Osteoblast (primary cell): ENCODE data around the gene CT45A1. TPM values are rescaled to one million over a fixed set of nuclear protein-coding genes. Genes with fewer than 3 reads are reported as not detected.
"Not testable (repeated sequence)": the region's sequence is repeated elsewhere in the genome, so short reads cannot be mapped to it uniquely, and the experiment has no call there.

Experiments
- DNase-seq: peaks from one replicate; pipeline ENCODE4 v3.0.0; 2011; ENCODE audit warnings: low spot score, mixed read lengths; ENCODE audit not compliant: insufficient read length; ENCODE audit errors: missing footprints
- H2AFZ ChIP-seq: 2 replicates; pipeline ENCODE4 v1.6.0; 2011; ENCODE audit warnings: mild to moderate bottlenecking, low read length
- H3K27ac ChIP-seq: 2 replicates; pipeline ENCODE4 v1.5.1; 2011; ENCODE audit warnings: mild to moderate bottlenecking, low read depth, low read length, moderate library complexity
- H3K27me3 ChIP-seq: 2 replicates; pipeline ENCODE4 v1.6.0; 2012; ENCODE audit warnings: mild to moderate bottlenecking, control low read depth, inconsistent platforms, low read length, moderate library complexity; ENCODE audit not compliant: insufficient read depth
- H3K36me3 ChIP-seq: 2 replicates; pipeline ENCODE4 v1.5.1; 2011; ENCODE audit warnings: mild to moderate bottlenecking, low read length, control low read depth, moderate library complexity; ENCODE audit not compliant: insufficient read depth
- H3K4me1 ChIP-seq: 2 replicates; pipeline ENCODE4 v1.5.1; 2011; ENCODE audit warnings: mild to moderate bottlenecking, low read length, control low read depth, moderate library complexity; ENCODE audit not compliant: insufficient read depth
- H3K4me2 ChIP-seq: 2 replicates; pipeline ENCODE4 v1.6.0; 2011; ENCODE audit warnings: mild to moderate bottlenecking, low read length; ENCODE audit not compliant: insufficient read depth
- H3K4me3 ChIP-seq: fragments of 200-600 bp; sonication (generic); 3 replicates; pipeline ENCODE4 v1.5.1; 2012; ENCODE audit warnings: mild to moderate bottlenecking, low read length, inconsistent platforms; ENCODE audit not compliant: insufficient read depth
- H3K79me2 ChIP-seq: 2 replicates; pipeline ENCODE4 v1.6.0; 2012; ENCODE audit warnings: mild to moderate bottlenecking, low read length, control low read depth, inconsistent platforms; ENCODE audit not compliant: insufficient read depth
- H3K9me3 ChIP-seq: 2 replicates; pipeline ENCODE4 v1.5.1; 2011; ENCODE audit warnings: low read depth, low read length, control low read depth
- H4K20me1 ChIP-seq: 2 replicates; pipeline ENCODE4 v1.6.0; 2012; ENCODE audit warnings: mild to moderate bottlenecking, low read length, control low read depth; ENCODE audit not compliant: insufficient read depth
- CTCF ChIP-seq: IDR thresholded peaks from 2 replicates; pipeline ENCODE4 v1.5.1; 2011; ENCODE audit warnings: mild to moderate bottlenecking, low read depth, low read length, moderate library complexity; ENCODE audit errors: extremely low read depth
- total RNA-seq: library from RNA; depleted of rRNA; stranded (reverse); fragments of >200 nt; gene quantifications from 2 replicates; pipeline ENCODE4 v1.2.3, GENCODE V29; 2012

The CT45A1 gene
- total RNA-seq, 1 donor = not detected

GRCh38 chrX:135698924-135699323, 14.5 kb upstream of the CT45A1 start:
- TF ChIP-seq CTCF = no peak
- Histone ChIP-seq H3K4me1 (no peaks in the 10 kb centered on the region), H2AFZ (no peak overlapping the region)

GRCh38 chrX:135707880-135708279, 5.6 kb upstream of the CT45A1 start:
- TF ChIP-seq CTCF = peak; percentile 19
- no peak overlapping the region for H3K27ac ChIP-seq
- DNase-seq = no peak
- H4K20me1 ChIP-seq = no peaks in the 10 kb centered on the region
- no peaks in the 10 kb centered on the region for H3K9me3 ChIP-seq
- no peaks in the 10 kb centered on the region for H3K36me3 ChIP-seq
- H3K79me2 ChIP-seq = no peaks in the 10 kb centered on the region
- no peaks in the 10 kb centered on the region for H3K27me3 ChIP-seq
- H3K4me1 ChIP-seq = no peaks in the 10 kb centered on the region
- H3K4me2 ChIP-seq = no peak overlapping the region
- no peak overlapping the region for H2AFZ ChIP-seq
- no peak overlapping the region for H3K4me3 ChIP-seq

More at GRCh38 chrX:135698924-135699323, 14.5 kb upstream of the CT45A1 start:
- Histone ChIP-seq H3K36me3 (no peaks in the 10 kb centered on the region), H3K9me3 (no peaks in the 10 kb centered on the region), H3K27ac (no peak overlapping the region), H3K4me2 (no peak overlapping the region), H4K20me1 (no peaks in the 10 kb centered on the region), H3K4me3 (no peak overlapping the region), H3K27me3 (no peaks in the 10 kb centered on the region), H3K79me2 (no peaks in the 10 kb centered on the region)
- peak; percentile 44 for DNase-seq

- Histone ChIP-seq H3K27ac (no peak overlapping the region), H3K4me3 (no peak overlapping the region), H3K9me3 (no peaks in the 10 kb centered on the region), H2AFZ (no peak overlapping the region), H4K20me1 (no peaks in the 10 kb centered on the region), H3K4me1 (no peaks in the 10 kb centered on the region), H3K79me2 (no peaks in the 10 kb centered on the region), H3K36me3 (no peaks in the 10 kb centered on the region), H3K27me3 (no peaks in the 10 kb centered on the region), H3K4me2 (no peak overlapping the region)
- peak; percentile 44 for DNase-seq
- no peak for TF ChIP-seq CTCF
These were observed 356 bp downstream of the CT45A1 start for GRCh38 chrX:135713795-135714194.

GRCh38 chrX:135734666-135735065, 21.2 kb downstream of the CT45A1 start:
- not testable (repeated sequence) for H3K27me3 ChIP-seq, H3K36me3 ChIP-seq, H4K20me1 ChIP-seq, H3K4me1 ChIP-seq, H3K4me3 ChIP-seq, H2AFZ ChIP-seq, H3K27ac ChIP-seq, H3K4me2 ChIP-seq, H3K9me3 ChIP-seq, DNase-seq, H3K79me2 ChIP-seq
